ENCODE data around the gene BRD3OS. TPM values are rescaled to one million over a fixed set of nuclear protein-coding genes. Genes with fewer than 3 reads are reported as not detected.

The BRD3OS gene, protein sequence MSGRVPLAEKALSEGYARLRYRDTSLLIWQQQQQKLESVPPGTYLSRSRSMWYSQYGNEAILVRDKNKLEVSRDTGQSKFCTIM
- 20.4 and 26.0 TPM in 2 replicates for total RNA-seq

GRCh38 chr9:134024828-134025605 lies at the start of gene BRD3OS:
Gene BRD3OS (plus strand): TSS chr9:134025481. CDS start chr9:134026748, 1,267 bp downstream.

GRCh38 chr9:133991964-133992779 lies 33.1 kb upstream of the BRD3OS start, which contains the start of gene VAV2:
Gene VAV2 (minus strand): TSS chr9:133992324. CDS start chr9:133992278, 46 bp downstream.

DNA sequence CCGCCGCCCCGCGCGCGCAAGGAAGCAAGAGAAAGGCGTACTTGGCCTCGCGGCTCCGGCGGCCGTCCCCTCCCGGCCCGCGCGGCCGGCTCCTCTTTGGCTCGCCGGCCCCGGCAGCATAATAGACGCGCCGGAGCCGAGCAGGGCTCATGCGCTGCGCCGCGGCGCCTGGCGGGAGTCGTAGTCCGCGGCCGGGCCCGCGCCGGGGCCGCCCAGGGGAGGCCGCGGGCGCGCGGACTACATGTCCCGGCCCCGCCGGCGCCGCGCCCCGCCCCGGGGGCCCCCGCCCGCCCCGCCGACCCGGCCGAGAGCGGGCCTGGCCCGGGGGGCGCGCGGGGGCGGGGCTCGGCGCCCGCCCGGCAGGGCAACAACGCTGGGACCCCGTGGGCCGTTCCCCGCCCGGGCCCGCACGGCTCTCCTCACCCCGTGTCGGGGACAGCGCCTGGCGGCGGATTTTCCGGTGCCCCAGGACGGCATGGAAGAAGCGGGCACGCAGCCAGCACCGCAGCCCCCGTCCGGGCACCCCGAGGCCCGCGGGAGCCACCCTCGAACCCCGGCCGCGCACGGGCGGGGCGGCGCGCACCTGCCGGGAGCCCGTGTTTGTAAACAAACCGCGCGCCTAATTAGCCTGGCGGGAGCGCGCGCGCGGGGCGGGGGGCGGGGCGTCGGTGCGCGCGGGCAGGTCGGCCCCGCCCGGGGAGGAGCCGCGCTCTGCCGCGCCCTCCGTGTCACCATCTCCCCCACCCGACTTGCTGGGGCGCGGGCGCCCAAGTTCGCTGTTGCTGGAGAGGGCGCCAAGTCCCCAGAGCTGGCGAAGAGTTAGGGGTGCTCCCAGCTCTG lies 42.8 kb downstream of the BRD3OS start, which contains the start of gene BRD3:
BRD3 (minus strand) TSS at position 123 of the 840 bp plus-strand sequence. CDS start 14,549 bp downstream, outside the sequence.

Other genes starting within 250 kb of the BRD3OS start
- gene VAV2, start 33.2 kb upstream of the BRD3OS start, total RNA-seq = 7.3 and 9.9 TPM in 2 replicates
- gene BRD3, start 42.5 kb downstream of the BRD3OS start, total RNA-seq = 11.8 and 12.7 TPM in 2 replicates
- 17.9 and 18.1 TPM in 2 replicates for gene WDR5, start 110.6 kb downstream of the BRD3OS start, total RNA-seq
- gene RNU6ATAC, start 139.1 kb downstream of the BRD3OS start, total RNA-seq = under 0.01 TPM in 1 of 2 replicates, not detected in the other

All from pericardium fibroblast (primary cell).